Measurements from ENCODE around the gene ITFG1. TPM values are rescaled to one million over a fixed set of nuclear protein-coding genes. Genes with fewer than 3 reads are reported as not detected.

Gene ITFG1
- total and polyA plus RNA-seq, 2 of the 8 experiments (the other 6 are each of a cell fraction or from before 2014, with no cell fraction given) = 13.8 to 22.2 TPM

GRCh38 chr16:47278306-47278970, 182.4 kb downstream of the ITFG1 start:
- Histone ChIP-seq H3K36me3 (ENCODE audit: control insufficient read depth in 2 of 4, insufficient read depth in 4 of 4, low read length in 3 of 4) (no peaks in the 10 kb centered on the region), H3K27me3 (replicated peaks in 1 of 4; ENCODE audit: control insufficient read depth in 3 of 4, extremely low read depth in 1 of 4, insufficient read depth in 3 of 4, low read length in 3 of 4) (no peaks in the 10 kb centered on the region), H4K91ac (replicated peaks; ENCODE audit: insufficient read length, low read length) (no peak overlapping the region), H2AK5ac (ENCODE audit: low read depth, low read length) (no peak overlapping the region), H2BK120ac (replicated peaks; ENCODE audit: low read depth, low read length) (no peak overlapping the region), H4K5ac (ENCODE audit: insufficient read length, low read depth, low read length) (no peak overlapping the region), H3K4me2 (ENCODE audit: insufficient read depth in 1 of 2, low read depth in 2 of 2, low read length in 2 of 2) (no peak overlapping the region), H4K8ac (ENCODE audit: extremely low read depth, insufficient read depth, low read length) (no peak overlapping the region), H2AFZ (ENCODE audit: low read length) (no peak overlapping the region), H3K56ac (replicated peaks; ENCODE audit: insufficient read length, low read depth, low read length) (no peak overlapping the region), H2BK5ac (ENCODE audit: low read depth, low read length) (no peak overlapping the region), H2BK15ac (ENCODE audit: low read length) (no peak overlapping the region), H2BK12ac (ENCODE audit: low read depth, low read length) (no peak overlapping the region), H3K9ac (replicated peaks in 1 of 4; ENCODE audit: extremely low read depth in 1 of 4, low read depth in 3 of 4, low read length in 3 of 4) (no peak overlapping the region), H3K4ac (replicated peaks; ENCODE audit: insufficient read length, low read depth, low read length) (no peak overlapping the region), H3K79me1 (ENCODE audit: low read depth, low read length) (no peaks in the 10 kb centered on the region), H3K27ac (ENCODE audit: low read depth, low read length) (no peak overlapping the region), H3K4me1 (replicated peaks in 1 of 4; ENCODE audit: control insufficient read depth in 3 of 4, insufficient read depth in 4 of 4, low read length in 3 of 4) (no peaks in the 10 kb centered on the region), H4K20me1 (replicated peaks in 1 of 2; ENCODE audit: control insufficient read depth in 1 of 2, insufficient read depth in 2 of 2, low read length in 2 of 2) (no peaks in the 10 kb centered on the region), H3K79me2 (ENCODE audit: control insufficient read depth in 1 of 2, insufficient read depth in 2 of 2, low read length in 2 of 2) (no peaks in the 10 kb centered on the region), H3K9me3 (ENCODE audit: insufficient read depth in 2 of 2, low read depth in 1 of 2, low read length in 1 of 2) (peaks cover 2 to 4% of the 10 kb centered on the region in 2 experiments; a peak in 2 of 4 replicates), H2BK20ac (ENCODE audit: low read length) (no peak overlapping the region), H3K18ac (ENCODE audit: extremely low read depth, low read length) (no peak overlapping the region), H3K14ac (ENCODE audit: insufficient read length) (no peak overlapping the region), H3K23me2 (ENCODE audit: low read depth, low read length) (no peaks in the 10 kb centered on the region), H3K4me3 (ENCODE audit: extremely low read depth in 1 of 4, insufficient read depth in 2 of 4, low read depth in 3 of 4, low read length in 4 of 4) (no peak overlapping the region), H3K23ac (ENCODE audit: insufficient read length) (no peak overlapping the region)
- POLR2A ChIA-PET (ENCODE audit: partially characterized antibody) = no interaction called here
- FAIRE-seq (no peak), DNase-seq (ENCODE audit: low read depth in 1 of 2, low spot score in 2 of 2) (no peak)
- CTCF ChIA-PET (ENCODE audit: partially characterized antibody) = interaction anchor here (0.7 to 1.3 kb wide), 3 partner anchors 20 to 751 kb away, joined by 3 read pairs; no protein-coding TSS in a partner anchor
- WGBS, 2 experiments (ENCODE audit: extremely low coverage in 1 of 2, insufficient coverage in 1 of 2, insufficient read length in 1 of 2, insufficient replicate concordance in 2 of 2, low coverage in 1 of 2, low lambda C conversion rate in 2 of 2, missing lambda C conversion rate in 1 of 2) = 94% methylated on average over 5 of the region's 5 CpGs; no CpG with 5 or more reads in 1 of the 2 experiments
- no peak for TF ChIP-seq EP300 (IDR thresholded peaks at IDR 0.05; ENCODE audit: borderline replicate concordance in 1 of 2, low read depth in 2 of 2, low read length in 2 of 2)
- TF ChIP-seq EGR1 (IDR thresholded peaks at IDR 0.05; ENCODE audit: borderline replicate concordance, low read depth, low read length) = no peak
- TF ChIP-seq KDM4A (IDR thresholded peaks at IDR 0.05; ENCODE audit: low read depth, low read length, severe bottlenecking) = no peak
- no peak for TF ChIP-seq SAP30 (IDR thresholded peaks at IDR 0.05; ENCODE audit: insufficient read depth, insufficient replicate concordance, low read length)
- no peak for TF ChIP-seq RXRA (IDR thresholded peaks at IDR 0.05; ENCODE audit: insufficient read depth, low read depth, low read length)
- no peak for TF ChIP-seq BRCA1 (IDR thresholded peaks at IDR 0.05; ENCODE audit: low read depth, low read length)
- TF ChIP-seq POU5F1 (IDR thresholded peaks at IDR 0.05; ENCODE audit: low read depth, low read length) = no peak
- no peak for TF ChIP-seq CHD2 (IDR thresholded peaks at IDR 0.05; ENCODE audit: low read length)
- no peak for TF ChIP-seq NRF1 (IDR thresholded peaks at IDR 0.05; ENCODE audit: low read depth, low read length)
- no peak for TF ChIP-seq HDAC2 (IDR thresholded peaks at IDR 0.05; ENCODE audit: borderline replicate concordance in 1 of 2, low read depth in 2 of 2, low read length in 2 of 2)
- TF ChIP-seq KDM5A (IDR thresholded peaks at IDR 0.05; ENCODE audit: low read length) = no peak
- no peak for TF ChIP-seq JUND (IDR thresholded peaks at IDR 0.05; ENCODE audit: low read length)
- no peak for TF ChIP-seq SIX5 (IDR thresholded peaks at IDR 0.05; ENCODE audit: low read depth, low read length)

All from H1 (cell line).